ENCODE measurements around the gene MYL9.

Gene MYL9

GRCh38 chr20:36526521-36527011, 14.8 kb upstream of the MYL9 start:
- no peak for DNase-seq

GRCh38 chr20:36527331-36528125, 13.8 kb upstream of the MYL9 start:
- DNase-seq, result no peak

DNA sequence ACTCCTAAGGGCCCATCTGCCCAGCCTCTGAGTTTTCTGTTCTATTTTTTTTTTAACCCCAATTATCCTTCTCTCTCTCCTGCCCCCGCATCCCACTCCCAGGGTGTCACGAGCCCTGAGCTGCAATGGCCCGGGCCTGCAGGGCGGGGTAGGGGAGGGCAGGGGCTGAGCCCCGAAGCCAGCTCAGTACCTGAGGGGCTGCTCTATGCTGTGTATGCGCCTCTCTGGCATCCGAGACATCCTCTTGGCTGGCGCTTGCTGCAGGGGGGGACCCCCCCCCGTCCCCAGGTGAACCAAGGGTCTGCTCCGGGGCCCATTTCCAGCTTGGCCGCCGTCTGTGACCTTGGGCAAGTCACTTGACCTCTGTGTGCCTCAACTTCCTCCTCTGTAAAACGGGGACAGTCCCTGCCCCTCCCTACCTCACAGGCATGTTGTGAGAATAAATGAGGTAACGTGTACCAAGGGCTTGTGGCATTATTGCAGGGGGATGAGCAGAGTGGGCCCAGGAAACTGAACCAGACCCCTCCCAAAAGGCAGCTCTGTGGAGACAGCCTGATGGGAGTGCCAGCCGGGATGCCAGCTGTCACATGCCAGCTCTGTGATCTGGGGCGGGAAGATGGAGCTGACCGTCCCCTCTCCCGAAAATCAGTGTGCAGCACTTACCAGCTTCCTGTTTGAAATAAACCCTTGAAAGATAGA, 13.0 kb upstream of the MYL9 start:
- DNase-seq, result no peak

DNA sequence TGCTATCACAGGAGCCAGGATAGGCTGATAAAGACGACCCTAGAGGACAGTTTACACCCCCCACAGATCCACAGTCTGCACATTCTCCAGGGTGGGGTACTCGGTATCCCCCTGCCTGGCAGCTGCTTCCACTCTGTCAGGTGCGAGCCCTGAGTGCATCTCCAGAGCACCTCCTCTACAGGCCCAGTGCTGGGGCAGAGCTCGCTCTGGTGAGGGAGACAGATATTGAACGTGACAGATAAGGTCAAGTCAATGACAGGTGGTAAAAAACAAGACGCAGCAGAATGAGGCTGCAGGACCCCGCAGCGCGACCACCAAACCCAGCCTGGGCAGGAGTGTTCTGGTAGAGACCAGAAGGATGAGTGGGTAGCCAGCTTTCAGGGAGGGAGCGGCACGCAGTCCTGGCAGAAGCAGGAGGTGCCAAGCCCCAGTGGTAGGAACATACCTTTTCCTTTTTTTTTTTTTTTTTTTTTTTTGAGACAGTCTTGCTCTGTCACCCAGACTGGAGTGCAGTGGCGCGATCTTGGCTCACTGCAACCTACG, 12.4 kb upstream of the MYL9 start:
- DNase-seq, result no peak

- no peak for DNase-seq
Observed at GRCh38 chr20:36532388-36532787, 8.9 kb upstream of the MYL9 start.

- DNase-seq, result no peak
Observed at GRCh38 chr20:36532822-36533221, 8.5 kb upstream of the MYL9 start.

DNA sequence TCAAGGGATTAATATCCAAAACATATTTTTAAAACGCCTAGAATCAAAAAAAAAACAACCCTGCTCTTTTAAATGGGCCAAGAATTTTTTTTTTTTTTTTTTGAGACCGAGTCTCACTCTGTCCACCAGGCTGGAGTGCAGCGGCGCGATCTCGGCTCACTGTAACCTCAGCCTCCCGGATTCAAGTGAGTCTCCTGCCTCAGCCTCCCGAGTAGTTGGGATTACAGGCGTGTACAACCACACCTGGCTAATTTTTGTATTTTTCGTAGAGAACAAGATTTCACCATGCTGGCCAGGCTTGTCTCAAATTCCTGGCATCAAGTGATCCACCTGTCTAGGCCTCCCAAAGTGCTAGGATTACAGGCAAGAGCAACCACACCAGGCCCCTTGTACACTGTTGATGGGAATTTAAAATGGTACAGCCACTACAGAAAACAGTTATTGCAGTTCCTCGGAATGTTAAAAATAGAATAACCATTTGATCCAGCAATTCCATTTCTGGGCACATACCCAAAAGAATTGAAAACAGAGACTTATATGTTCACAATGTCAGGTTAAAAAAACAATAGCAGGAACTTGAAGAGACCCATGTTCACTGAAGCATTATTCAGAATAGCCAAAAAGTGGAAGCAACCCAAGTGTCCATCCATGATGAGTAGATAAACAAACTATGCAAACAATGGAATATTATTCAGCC, 3.1 kb upstream of the MYL9 start:
- no peak for DNase-seq

DNA sequence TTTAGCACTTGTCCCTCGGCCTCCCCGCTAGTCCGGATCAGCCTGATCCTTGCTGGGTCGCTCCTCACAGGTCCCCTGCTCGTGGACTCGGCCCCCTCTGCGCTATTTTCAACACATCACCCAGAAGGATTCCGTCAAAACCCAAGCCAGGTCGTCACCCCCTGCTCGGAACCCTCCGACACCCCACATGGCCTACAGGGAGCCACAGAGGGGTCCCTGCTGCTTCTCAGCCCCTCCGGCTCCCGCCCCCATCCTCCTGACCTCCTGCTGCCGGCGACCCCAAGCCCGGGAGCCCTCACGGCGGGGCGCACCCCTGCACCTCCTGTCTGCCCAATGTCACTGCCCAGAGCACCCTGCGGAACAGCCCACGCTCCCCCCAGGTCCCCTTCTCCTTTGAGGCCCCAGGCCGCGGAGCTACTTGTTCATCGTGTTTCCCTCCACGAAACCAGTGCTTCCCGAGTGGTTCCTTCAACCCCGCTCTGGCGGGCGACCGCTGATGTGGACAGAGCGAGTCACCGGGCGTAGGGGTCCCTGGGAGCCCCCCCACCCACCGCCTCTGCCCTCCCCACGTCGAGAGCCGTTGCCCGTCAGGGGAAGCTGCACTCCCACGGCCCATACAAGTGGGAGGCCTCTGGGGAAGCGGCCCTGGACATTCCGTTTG, 638 bp upstream of the MYL9 start:
- DNase-seq, result no peak

GRCh38 chr20:36541768-36542488, 609 bp downstream of the MYL9 start:
- no peak for DNase-seq

DNA sequence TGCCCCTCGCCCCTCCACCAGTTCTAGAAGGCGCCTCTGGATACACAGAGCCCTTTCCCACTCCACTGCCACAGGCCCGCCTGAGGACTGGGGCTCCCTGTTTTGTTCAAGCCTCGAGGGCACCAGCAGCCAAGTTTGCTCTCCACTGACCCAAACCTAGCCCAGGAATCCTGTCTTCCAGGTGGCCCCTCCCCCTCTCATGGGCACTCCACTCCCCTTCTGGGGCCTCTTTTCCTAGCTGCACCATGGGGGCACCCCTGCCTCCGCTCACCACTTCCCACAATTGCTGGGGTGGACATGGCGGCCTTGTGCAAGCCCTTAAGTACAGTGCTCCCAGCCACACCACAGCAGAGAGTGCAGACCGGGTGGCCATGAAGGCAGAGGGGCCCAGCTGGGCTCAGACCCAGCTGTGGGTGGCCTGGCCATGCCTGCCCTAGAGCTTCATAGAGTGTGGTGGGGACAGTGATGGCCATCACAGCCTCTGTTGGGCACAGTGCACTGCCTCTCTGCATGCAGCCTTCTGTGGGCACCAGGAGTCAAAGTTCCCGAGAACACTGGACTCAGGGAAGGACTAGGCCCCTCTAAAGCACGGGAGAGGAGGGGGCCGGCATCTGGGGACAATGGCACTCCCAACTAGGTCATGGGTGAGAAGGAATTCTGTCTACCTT, 1.3 kb downstream of the MYL9 start:
- no peak for DNase-seq

DNA sequence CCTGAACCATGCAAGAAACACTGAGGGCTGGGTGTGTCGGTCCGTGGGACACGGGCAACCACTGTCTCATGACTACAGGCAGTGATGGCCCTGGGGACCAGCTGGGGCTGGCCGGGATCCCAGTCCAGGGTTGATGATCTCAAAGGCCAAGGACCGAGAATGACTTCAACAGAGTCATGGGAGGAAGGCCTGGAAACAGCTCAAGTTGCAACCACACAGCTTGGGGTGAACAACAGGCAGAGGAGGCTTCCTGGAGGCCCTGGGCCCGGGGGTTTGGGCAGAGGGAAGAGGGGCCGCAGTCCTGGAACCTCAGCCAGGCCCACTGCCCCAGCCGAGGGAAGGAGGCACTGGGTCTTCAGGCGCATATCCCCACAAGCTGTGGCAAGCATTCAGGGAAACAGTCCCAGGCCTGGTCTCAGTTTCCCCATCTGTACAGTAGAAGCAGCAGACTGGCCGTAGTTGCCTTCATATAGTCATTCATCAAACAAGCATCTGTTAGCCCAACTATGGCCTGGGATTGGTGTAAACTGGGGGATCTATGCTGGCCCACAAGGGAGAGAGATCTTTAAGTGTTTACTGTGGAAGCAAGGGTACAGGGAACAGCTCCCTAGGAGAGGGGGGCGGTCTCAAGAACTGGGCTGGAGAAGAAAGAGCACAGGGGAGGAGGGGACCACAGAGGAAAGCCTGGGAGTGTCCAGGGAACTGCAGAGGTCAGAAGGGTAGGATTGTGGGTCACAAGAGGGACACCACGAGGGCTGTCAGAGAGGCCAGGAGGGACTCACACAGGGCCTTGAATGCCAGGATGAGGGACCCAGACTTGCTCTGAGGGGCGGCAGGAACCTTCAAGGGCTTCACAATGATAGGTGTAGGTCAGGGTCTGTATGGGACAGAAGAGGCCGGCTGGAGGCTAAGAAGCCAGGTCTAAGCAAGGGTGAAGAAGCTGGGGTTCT, 2.1 kb downstream of the MYL9 start:
- DNase-seq, result no peak

- no peak for DNase-seq
Observed at GRCh38 chr20:36544134-36545018, 3.1 kb downstream of the MYL9 start.

DNA sequence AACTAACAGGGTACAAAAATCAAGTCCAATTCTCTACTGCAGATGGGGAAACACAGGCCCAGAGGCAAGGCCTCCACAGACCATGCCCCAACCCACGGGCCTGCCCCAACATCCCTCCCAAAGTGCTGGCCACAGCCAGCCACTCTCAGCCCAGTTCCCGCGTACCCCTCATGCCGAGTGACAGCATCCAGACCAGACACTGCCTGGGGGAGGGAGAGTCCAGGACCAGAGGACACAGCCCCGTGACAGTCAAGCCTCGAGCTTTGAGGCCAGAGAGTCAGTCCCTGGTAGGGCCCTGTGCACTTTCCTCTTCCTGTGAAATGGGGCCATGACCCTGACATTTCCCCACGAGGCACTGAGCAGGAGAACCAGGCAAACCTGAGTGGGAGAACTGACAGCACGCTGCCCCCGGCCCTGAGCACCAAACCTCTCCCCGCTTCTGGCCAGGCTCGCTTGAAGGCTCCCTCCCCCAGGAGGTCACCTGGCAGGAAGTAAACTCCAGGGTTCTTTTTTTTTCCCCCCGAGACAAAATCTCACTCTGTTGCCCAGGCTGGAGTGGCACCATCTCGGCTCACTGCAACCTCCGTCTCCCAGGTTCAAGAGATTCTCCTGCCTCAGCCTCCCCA, 4.9 kb downstream of the MYL9 start:
- DNase-seq, result no peak

GRCh38 chr20:36547186-36548005, 6.1 kb downstream of the MYL9 start:
- DNase-seq, result no peak

- no peak for DNase-seq
Observed at GRCh38 chr20:36548006-36548315, 6.6 kb downstream of the MYL9 start.

DNA sequence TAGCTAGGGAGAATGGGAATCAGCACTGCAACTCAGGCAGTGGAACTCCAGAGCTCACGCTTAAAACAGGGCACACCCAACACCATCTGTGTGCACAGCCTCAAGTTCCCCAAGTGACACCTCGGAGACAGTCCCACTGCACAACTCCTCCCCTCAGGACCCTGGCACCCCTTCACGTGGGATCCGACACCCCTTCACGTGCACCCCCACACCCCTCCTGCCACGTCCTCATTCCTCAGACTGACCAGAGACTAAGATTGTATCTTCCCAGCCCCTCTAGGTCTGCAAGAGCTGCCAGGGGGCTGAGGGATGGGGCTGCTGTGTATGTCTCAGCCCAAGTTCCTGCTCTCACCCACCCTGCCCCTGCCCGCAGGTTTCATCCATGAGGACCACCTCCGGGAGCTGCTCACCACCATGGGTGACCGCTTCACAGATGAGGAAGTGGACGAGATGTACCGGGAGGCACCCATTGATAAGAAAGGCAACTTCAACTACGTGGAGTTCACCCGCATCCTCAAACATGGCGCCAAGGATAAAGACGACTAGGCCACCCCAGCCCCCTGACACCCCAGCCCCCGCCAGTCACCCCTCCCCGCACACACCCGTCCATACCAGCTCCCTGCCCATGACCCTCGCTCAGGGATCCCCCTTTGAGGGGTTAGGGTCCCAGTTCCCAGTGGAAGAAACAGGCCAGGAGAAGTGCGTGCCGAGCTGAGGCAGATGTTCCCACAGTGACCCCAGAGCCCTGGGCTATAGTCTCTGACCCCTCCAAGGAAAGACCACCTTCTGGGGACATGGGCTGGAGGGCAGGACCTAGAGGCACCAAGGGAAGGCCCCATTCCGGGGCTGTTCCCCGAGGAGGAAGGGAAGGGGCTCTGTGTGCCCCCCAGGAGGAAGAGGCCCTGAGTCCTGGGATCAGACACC, 7.6 kb downstream of the MYL9 start:
- DNase-seq, result no peak

DNA sequence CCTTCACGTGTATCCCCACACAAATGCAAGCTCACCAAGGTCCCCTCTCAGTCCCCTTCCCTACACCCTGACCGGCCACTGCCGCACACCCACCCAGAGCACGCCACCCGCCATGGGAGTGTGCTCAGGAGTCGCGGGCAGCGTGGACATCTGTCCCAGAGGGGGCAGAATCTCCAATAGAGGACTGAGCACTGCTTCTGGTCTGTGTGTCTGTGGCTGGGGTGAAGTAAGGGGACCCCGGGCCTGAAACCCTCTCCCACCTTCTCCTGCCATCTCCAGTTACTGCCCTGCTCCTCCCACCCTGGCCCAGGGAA, 8.3 kb downstream of the MYL9 start:
- DNase-seq, result no peak
